Stimulated activated CD8-positive, alpha-beta memory T cell treated with anti-CD3 and anti-CD28 coated beads, Interleukin-15, amount 100 ng/mL, for 24 hours (primary cell): ENCODE measurements around the gene MUC2.

ENCODE experiments used
- DNase-seq: peaks from one replicate; pipeline ENCODE4 v3.0.0-alpha.2; 2020; ENCODE audit warnings: low read depth

MUC2 gene

GRCh38 chr11:1051356-1052132, 23.1 kb upstream of the MUC2 start:
- DNase-seq: no peak

- no peak for DNase-seq
Measured at GRCh38 chr11:1052133-1053011, 22.3 kb upstream of the MUC2 start.

- DNase-seq: no peak
Measured at GRCh38 chr11:1053121-1053901, 21.4 kb upstream of the MUC2 start.

GRCh38 chr11:1054143-1055108, 20.2 kb upstream of the MUC2 start:
- DNase-seq: no peak

- no peak for DNase-seq
Measured at GRCh38 chr11:1055109-1055703, 19.5 kb upstream of the MUC2 start.

- DNase-seq: no peak
Measured at GRCh38 chr11:1055990-1056771, 18.5 kb upstream of the MUC2 start.

GRCh38 chr11:1057806-1058205, 16.9 kb upstream of the MUC2 start:
- DNase-seq: no peak

GRCh38 chr11:1059759-1060158, 14.9 kb upstream of the MUC2 start:
- no peak for DNase-seq

- DNase-seq: no peak
Measured at GRCh38 chr11:1060410-1060809, 14.3 kb upstream of the MUC2 start.

- no peak for DNase-seq
Measured at GRCh38 chr11:1060852-1061616, 13.6 kb upstream of the MUC2 start.

- DNase-seq: no peak
Measured at GRCh38 chr11:1062075-1062820, 12.4 kb upstream of the MUC2 start.

- DNase-seq: no peak
Measured at GRCh38 chr11:1064167-1064566, 10.5 kb upstream of the MUC2 start.

GRCh38 chr11:1067812-1068496, 6.7 kb upstream of the MUC2 start:
- DNase-seq: no peak

GRCh38 chr11:1069740-1070139, 4.9 kb upstream of the MUC2 start:
- DNase-seq: no peak

- no peak for DNase-seq
Measured at GRCh38 chr11:1070594-1071462, 3.8 kb upstream of the MUC2 start.

GRCh38 chr11:1071571-1072115, 3.0 kb upstream of the MUC2 start:
- DNase-seq: no peak
